ENCODE measurements around the gene GREB1.

- no peak for TF ChIP-seq CTCF (IDR thresholded peaks at IDR 0.05; ENCODE audit: poor library complexity)
- no peak for TF ChIP-seq EZH2 (IDR thresholded peaks at IDR 0.05; ENCODE audit: borderline replicate concordance)
Measured at GRCh38 chr2:11576398-11576797, 42.6 kb downstream of the GREB1 start.

Measured in hepatocyte (in vitro differentiated cells).